Measurements from ENCODE around the gene IRF2BP2. TPM values are rescaled to one million over a fixed set of nuclear protein-coding genes. Genes with fewer than 3 reads are reported as not detected.

Gene IRF2BP2
- total and polyA plus RNA-seq, 10 of the 15 experiments (the other 5 are each of a cell fraction or from before 2014, with no cell fraction given), result 7.5 to 114 (median 52.3) TPM

DNA sequence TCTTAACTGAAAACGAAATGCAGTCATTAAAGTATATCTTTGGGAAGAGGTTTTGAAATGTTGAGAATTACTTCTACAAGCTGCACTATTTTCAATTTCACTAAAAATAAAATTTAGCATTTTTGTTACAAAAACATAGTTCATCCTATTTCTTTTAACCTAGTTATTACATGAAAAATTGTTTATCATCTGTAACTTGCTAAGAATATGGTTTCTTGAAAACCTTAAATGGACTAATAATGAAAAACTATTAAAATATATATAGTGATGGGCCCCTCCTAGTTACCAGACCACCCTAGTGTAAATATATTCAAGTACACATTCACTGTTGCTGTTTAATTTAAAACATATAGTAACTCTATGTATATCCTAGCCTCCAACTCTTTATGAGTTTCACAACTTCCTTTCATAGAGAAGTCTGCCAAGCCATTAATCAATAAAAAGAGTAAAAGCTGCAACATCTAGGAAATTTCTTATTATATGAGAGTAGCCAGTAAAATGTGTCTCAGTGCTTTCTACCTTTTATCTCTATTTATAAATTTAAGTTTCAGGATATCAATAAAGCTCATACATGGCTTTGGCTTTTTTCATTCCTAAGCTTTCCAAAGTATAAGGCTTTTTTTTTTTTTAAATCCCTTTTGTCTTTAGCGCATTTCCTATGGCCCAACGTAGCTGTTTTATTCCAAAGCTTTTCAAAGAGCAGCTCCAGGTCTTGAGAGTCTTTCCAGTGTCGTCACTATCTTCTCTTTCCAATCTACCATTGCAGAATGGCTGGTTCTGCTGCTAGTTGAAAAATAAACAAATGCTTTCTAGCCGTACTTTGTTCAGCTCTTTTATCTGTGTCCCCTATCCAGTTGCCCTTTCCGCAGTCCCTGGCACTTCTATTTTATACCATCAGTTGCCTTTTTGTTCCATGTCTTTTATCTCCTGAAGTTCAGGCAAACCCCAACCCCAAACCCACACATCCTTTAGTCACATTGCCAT is 6.5 kb downstream of the IRF2BP2 start:
- Histone ChIP-seq H2AFZ (ENCODE audit: control insufficient read depth, low read depth, low read length) (no peak overlapping the region), H3K9me3 (replicated peaks; ENCODE audit: control insufficient read depth, insufficient read depth, low read length) (no peaks in the 10 kb centered on the region), H3K4me1 (ENCODE audit: control insufficient read depth, insufficient read depth, low read length) (peaks cover 20% of the 10 kb centered on the region), H3K79me2 (ENCODE audit: control insufficient read depth, insufficient read depth, low read length) (peaks cover 76% of the 10 kb centered on the region), H3K27ac (ENCODE audit: control insufficient read depth, insufficient read depth) (peak overlapping the region; percentile 97), H3K36me3 (ENCODE audit: control insufficient read depth in 2 of 2, insufficient read depth in 2 of 2, low read length in 1 of 2) (peaks cover 5 to 19% of the 10 kb centered on the region in 2 experiments; a peak in 3 of 4 replicates), H4K20me1 (ENCODE audit: control insufficient read depth, insufficient read depth) (no peaks in the 10 kb centered on the region), H3K4me2 (ENCODE audit: control insufficient read depth, insufficient read depth) (peak overlapping the region; percentile 79), H3K27me3 (replicated peaks in 1 of 2; ENCODE audit: control insufficient read depth in 2 of 2, insufficient read depth in 2 of 2, low read length in 1 of 2) (no peaks in the 10 kb centered on the region), H3K4me3 (peak overlapping the region; percentile 91), H3K9ac (ENCODE audit: control insufficient read depth, insufficient read depth, low read length) (peak overlapping the region; percentile 97)
- BruUV-seq (replicated peaks), result TSS peak; percentile 82
- FAIRE-seq (no peak), ATAC-seq (no peak), DNase-seq (ENCODE audit: low read depth, low spot score) (no peak)
- 0% methylated on average over 6 of the region's 6 CpGs for WGBS (ENCODE audit: insufficient coverage, insufficient replicate concordance, low lambda C conversion rate, missing lambda C conversion rate)
- in situ Hi-C loops (cut with MboI), result loop anchor here (10.0 kb wide), 1 partner anchor 371 kb away; no protein-coding TSS in a partner anchor
- SMC1A ChIA-PET (ENCODE audit: uncharacterized antibody, unreplicated experiment), result interaction anchor here (0.6 to 9.7 kb wide), 26 partner anchors 9 to 478 kb away, joined by 3 to 81 read pairs (median 4); no protein-coding TSS in a partner anchor
- CTCF ChIA-PET, result interaction anchor here (0.6 to 5.6 kb wide), 9 partner anchors 10 to 480 kb away, joined by 3 to 39 read pairs (median 4); no protein-coding TSS in a partner anchor
- intact Hi-C loops (cut with micrococcal nuclease; ENCODE audit: unreplicated experiment), result loop anchor here (10.0 kb wide), 2 partner anchors 229 to 489 kb away; partner anchors contain the start of gene COA6
- RAD21 ChIA-PET (ENCODE audit: unreplicated experiment), result interaction anchor here (0.6 to 6.2 kb wide), 21 partner anchors 8 to 480 kb away, joined by 3 to 65 read pairs (median 6); partner anchors contain the start of genes IRF2BP2 and TARBP1
- POLR2A ChIA-PET, result interaction anchor here (0.7 to 5.0 kb wide), 13 partner anchors 9 to 378 kb away, joined by 3 to 40 read pairs (median 6); no protein-coding TSS in a partner anchor
- TF ChIP-seq, protein P1, sequence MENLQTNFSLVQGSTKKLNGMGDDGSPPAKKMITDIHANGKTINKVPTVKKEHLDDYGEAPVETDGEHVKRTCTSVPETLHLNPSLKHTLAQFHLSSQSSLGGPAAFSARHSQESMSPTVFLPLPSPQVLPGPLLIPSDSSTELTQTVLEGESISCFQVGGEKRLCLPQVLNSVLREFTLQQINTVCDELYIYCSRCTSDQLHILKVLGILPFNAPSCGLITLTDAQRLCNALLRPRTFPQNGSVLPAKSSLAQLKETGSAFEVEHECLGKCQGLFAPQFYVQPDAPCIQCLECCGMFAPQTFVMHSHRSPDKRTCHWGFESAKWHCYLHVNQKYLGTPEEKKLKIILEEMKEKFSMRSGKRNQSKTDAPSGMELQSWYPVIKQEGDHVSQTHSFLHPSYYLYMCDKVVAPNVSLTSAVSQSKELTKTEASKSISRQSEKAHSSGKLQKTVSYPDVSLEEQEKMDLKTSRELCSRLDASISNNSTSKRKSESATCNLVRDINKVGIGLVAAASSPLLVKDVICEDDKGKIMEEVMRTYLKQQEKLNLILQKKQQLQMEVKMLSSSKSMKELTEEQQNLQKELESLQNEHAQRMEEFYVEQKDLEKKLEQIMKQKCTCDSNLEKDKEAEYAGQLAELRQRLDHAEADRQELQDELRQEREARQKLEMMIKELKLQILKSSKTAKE (IDR thresholded peaks at IDR 0.05; ENCODE audit: low read depth, poor library complexity, severe bottlenecking), result peak; percentile 7
- TF ChIP-seq POLR2AphosphoS2 (IDR thresholded peaks at IDR 0.05; ENCODE audit: low read depth, low read length) (peak; percentile 20; the same call in 1 of the 2 replicates), WRNIP1 (IDR thresholded peaks at IDR 0.05; ENCODE audit: borderline replicate concordance, low read depth, low read length) (peak; percentile 93; the same call in 1 of the 2 replicates), NFYA (IDR thresholded peaks at IDR 0.05; ENCODE audit: borderline replicate concordance, low read depth, low read length) (no peak), ZSCAN29 (IDR thresholded peaks at IDR 0.05) (no peak), ZNF207 (IDR thresholded peaks at IDR 0.05; ENCODE audit: borderline replicate concordance) (no peak), TBL1XR1 (IDR thresholded peaks at IDR 0.05; ENCODE audit: low read depth, low read length) (no peak), TCF3 (IDR thresholded peaks at IDR 0.05; ENCODE audit: borderline replicate concordance, insufficient read depth, low read depth, low read length) (no peak)
- TF ChIP-seq, protein P2, sequence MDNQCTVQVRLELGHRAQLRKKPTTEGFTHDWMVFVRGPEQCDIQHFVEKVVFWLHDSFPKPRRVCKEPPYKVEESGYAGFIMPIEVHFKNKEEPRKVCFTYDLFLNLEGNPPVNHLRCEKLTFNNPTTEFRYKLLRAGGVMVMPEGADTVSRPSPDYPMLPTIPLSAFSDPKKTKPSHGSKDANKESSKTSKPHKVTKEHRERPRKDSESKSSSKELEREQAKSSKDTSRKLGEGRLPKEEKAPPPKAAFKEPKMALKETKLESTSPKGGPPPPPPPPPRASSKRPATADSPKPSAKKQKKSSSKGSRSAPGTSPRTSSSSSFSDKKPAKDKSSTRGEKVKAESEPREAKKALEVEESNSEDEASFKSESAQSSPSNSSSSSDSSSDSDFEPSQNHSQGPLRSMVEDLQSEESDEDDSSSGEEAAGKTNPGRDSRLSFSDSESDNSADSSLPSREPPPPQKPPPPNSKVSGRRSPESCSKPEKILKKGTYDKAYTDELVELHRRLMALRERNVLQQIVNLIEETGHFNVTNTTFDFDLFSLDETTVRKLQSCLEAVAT (IDR thresholded peaks at IDR 0.05), result peak; percentile 78
- TF ChIP-seq, protein P3, sequence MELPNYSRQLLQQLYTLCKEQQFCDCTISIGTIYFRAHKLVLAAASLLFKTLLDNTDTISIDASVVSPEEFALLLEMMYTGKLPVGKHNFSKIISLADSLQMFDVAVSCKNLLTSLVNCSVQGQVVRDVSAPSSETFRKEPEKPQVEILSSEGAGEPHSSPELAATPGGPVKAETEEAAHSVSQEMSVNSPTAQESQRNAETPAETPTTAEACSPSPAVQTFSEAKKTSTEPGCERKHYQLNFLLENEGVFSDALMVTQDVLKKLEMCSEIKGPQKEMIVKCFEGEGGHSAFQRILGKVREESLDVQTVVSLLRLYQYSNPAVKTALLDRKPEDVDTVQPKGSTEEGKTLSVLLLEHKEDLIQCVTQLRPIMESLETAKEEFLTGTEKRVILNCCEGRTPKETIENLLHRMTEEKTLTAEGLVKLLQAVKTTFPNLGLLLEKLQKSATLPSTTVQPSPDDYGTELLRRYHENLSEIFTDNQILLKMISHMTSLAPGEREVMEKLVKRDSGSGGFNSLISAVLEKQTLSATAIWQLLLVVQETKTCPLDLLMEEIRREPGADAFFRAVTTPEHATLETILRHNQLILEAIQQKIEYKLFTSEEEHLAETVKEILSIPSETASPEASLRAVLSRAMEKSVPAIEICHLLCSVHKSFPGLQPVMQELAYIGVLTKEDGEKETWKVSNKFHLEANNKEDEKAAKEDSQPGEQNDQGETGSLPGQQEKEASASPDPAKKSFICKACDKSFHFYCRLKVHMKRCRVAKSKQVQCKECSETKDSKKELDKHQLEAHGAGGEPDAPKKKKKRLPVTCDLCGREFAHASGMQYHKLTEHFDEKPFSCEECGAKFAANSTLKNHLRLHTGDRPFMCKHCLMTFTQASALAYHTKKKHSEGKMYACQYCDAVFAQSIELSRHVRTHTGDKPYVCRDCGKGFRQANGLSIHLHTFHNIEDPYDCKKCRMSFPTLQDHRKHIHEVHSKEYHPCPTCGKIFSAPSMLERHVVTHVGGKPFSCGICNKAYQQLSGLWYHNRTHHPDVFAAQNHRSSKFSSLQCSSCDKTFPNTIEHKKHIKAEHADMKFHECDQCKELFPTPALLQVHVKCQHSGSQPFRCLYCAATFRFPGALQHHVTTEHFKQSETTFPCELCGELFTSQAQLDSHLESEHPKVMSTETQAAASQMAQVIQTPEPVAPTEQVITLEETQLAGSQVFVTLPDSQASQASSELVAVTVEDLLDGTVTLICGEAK (IDR thresholded peaks at IDR 0.05; ENCODE audit: borderline replicate concordance), result peak; percentile 34; the same call in 1 of the 2 replicates
